HepG2 (cell line): Measurements from ENCODE around the gene NECAB2. TPM values are rescaled to one million over a fixed set of nuclear protein-coding genes. Genes with fewer than 3 reads are reported as not detected.

Source experiments
- ARHGAP35 ChIP-seq: sonication (generic); formaldehyde crosslinking; IDR thresholded peaks from 2 replicates; pipeline ENCODE4 v1.9.0; 2022; ENCODE audit warnings: mild to moderate bottlenecking, inconsistent platforms, moderate library complexity, missing genetic modification reagents, borderline replicate concordance
- CHD4 ChIP-seq: fragments of 200-600 bp; sonication (generic); IDR thresholded peaks from 2 replicates; pipeline ENCODE4 v1.7.0; 2017; ENCODE audit warnings: mild to moderate bottlenecking, low read length, borderline replicate concordance
- FOXK1 ChIP-seq: sonication (generic); formaldehyde crosslinking; IDR thresholded peaks from 2 replicates; pipeline ENCODE4 v1.4.0; 2020; ENCODE audit warnings: low read depth, missing genetic modification reagents, borderline replicate concordance
- FOXK2 ChIP-seq: fragments of 450-650 bp; IDR thresholded peaks from 2 replicates; pipeline ENCODE4 v1.6.1; 2016
- FOXM1 ChIP-seq: sonication (generic); formaldehyde crosslinking; IDR thresholded peaks from 2 replicates; pipeline ENCODE4 v1.5.0; 2020; ENCODE audit warnings: missing genetic modification reagents
- GABPB1 ChIP-seq: IDR thresholded peaks from 2 replicates; pipeline ENCODE4 v1.6.1; 2016; ENCODE audit warnings: mild to moderate bottlenecking, missing genetic modification reagents, moderate library complexity, missing compliant biosample characterization
- KDM5A ChIP-seq: fragments of 200-600 bp; sonication (generic); IDR thresholded peaks from 2 replicates; pipeline ENCODE4 v1.7.0; 2018; ENCODE audit warnings: antibody characterized with exemption, mild to moderate bottlenecking, low read length, borderline replicate concordance
- NFRKB ChIP-seq: fragments of 450-650 bp; IDR thresholded peaks from 2 replicates; pipeline ENCODE4 v1.6.1; 2017
- RBM39 ChIP-seq: fragments of 200-400 bp; formaldehyde crosslinking; IDR thresholded peaks from one replicate; pipeline ENCODE4 v1.6.1; 2018; ENCODE audit warnings: antibody characterized with exemption, mild to moderate bottlenecking, low read depth, low read length; ENCODE audit not compliant: poor library complexity, severe bottlenecking
- RORA ChIP-seq: sonication (generic); formaldehyde crosslinking; IDR thresholded peaks from 2 replicates; pipeline ENCODE4 v1.5.0; 2020; ENCODE audit warnings: mild to moderate bottlenecking, missing genetic modification reagents, moderate library complexity
- SALL1 ChIP-seq: sonication (generic); formaldehyde crosslinking; IDR thresholded peaks from 2 replicates; pipeline ENCODE4 v1.8.0; 2022; ENCODE audit warnings: mild to moderate bottlenecking, missing genetic modification reagents
- SIN3A ChIP-seq: IDR thresholded peaks from 2 replicates; pipeline ENCODE4 v1.6.1; 2011; ENCODE audit warnings: low read depth, mild to moderate bottlenecking, control low read depth, low read length, borderline replicate concordance
- SNAI1 ChIP-seq: sonication (generic); formaldehyde crosslinking; IDR thresholded peaks from 2 replicates; pipeline ENCODE4 v1.5.0; 2020; ENCODE audit warnings: mild to moderate bottlenecking, missing genetic modification reagents, borderline replicate concordance
- THYN1 ChIP-seq: sonication (generic); formaldehyde crosslinking; IDR thresholded peaks from 2 replicates; pipeline ENCODE4 v1.8.1; 2023; ENCODE audit warnings: low read depth, mild to moderate bottlenecking, moderate library complexity, missing genetic modification reagents, borderline replicate concordance
- ZC3H13 ChIP-seq: sonication (generic); formaldehyde crosslinking; IDR thresholded peaks from 2 replicates; pipeline ENCODE4 v1.8.1; 2023; ENCODE audit warnings: mild to moderate bottlenecking, missing genetic modification reagents, moderate library complexity
- ZFP62 ChIP-seq: sonication (generic); formaldehyde crosslinking; IDR thresholded peaks from 2 replicates; pipeline ENCODE4 v1.4.0; 2020; ENCODE audit warnings: missing genetic modification reagents
- ZFYVE20 ChIP-seq: sonication (generic); formaldehyde crosslinking; IDR thresholded peaks from 2 replicates; pipeline ENCODE4 v1.8.0; 2023; ENCODE audit warnings: low read depth, mild to moderate bottlenecking, moderate library complexity, missing genetic modification reagents, borderline replicate concordance
- ZNF124 ChIP-seq: sonication (generic); formaldehyde crosslinking; IDR thresholded peaks from 2 replicates; pipeline ENCODE4 v1.4.0; 2020; ENCODE audit warnings: missing genetic modification reagents
- ZNF335 ChIP-seq: sonication (generic); formaldehyde crosslinking; IDR thresholded peaks from 2 replicates; pipeline ENCODE4 v1.4.0; 2020; ENCODE audit warnings: missing genetic modification reagents
- ZNF446 ChIP-seq: sonication (generic); formaldehyde crosslinking; IDR thresholded peaks from 2 replicates; pipeline ENCODE4 v1.5.0; 2020; ENCODE audit warnings: mild to moderate bottlenecking, missing genetic modification reagents
- ZNF550 ChIP-seq: sonication (generic); formaldehyde crosslinking; IDR thresholded peaks from 2 replicates; pipeline ENCODE4 v1.4.0; 2020; ENCODE audit warnings: mild to moderate bottlenecking, missing genetic modification reagents, borderline replicate concordance
- ZNF724P ChIP-seq: sonication (generic); formaldehyde crosslinking; IDR thresholded peaks from 2 replicates; pipeline ENCODE4 v1.8.0; 2022; ENCODE audit warnings: missing genetic modification reagents, borderline replicate concordance
- ZNF816 ChIP-seq: sonication (generic); formaldehyde crosslinking; IDR thresholded peaks from 2 replicates; pipeline ENCODE4 v1.8.0; 2022; ENCODE audit warnings: missing genetic modification reagents, mild to moderate bottlenecking, borderline replicate concordance
- ZNF839 ChIP-seq: sonication (generic); formaldehyde crosslinking; IDR thresholded peaks from 2 replicates; pipeline ENCODE4 v1.4.0; 2020; ENCODE audit warnings: missing genetic modification reagents, mild to moderate bottlenecking, borderline replicate concordance
- ZNF850 ChIP-seq: sonication (generic); formaldehyde crosslinking; conservative IDR thresholded peaks from 2 replicates; pipeline ENCODE4 v1.9.0; 2021; ENCODE audit warnings: mild to moderate bottlenecking, missing genetic modification reagents
- polyA plus RNA-seq, 8 experiments: library from polyadenylated mRNA; depleted of rRNA in 3 of 8; stranded (reverse) in 7 of 8; unstranded in 1 of 8; fragments of >200 nt; fragmentation: Illumina TruSeq in 4 of 8; extraction: Trizol in 4 of 8; gene quantifications; 2 replicates each; pipeline versions ENCODE4 v1.2.1 to v1.2.3, GENCODE V29; 2011 to 2016; ENCODE audit warnings: low read depth in 4 of 8, missing spikeins in 1 of 8, mixed read lengths in 1 of 8; ENCODE audit not compliant: insufficient read depth in 1 of 8
- total RNA-seq, 5 experiments: library from RNA; depleted of rRNA; stranded (reverse); fragments of >200 nt; fragmentation: Illumina TruSeq; extraction: Trizol; gene quantifications; 2 replicates each; pipeline ENCODE4 v1.2.3, GENCODE V29; 2016; ENCODE audit warnings: low read depth in 1 of 5
- TF ChIP-seq, protein P1 (sequence below): sonication (generic); formaldehyde crosslinking; IDR thresholded peaks from 2 replicates; pipeline ENCODE4 v1.4.0; 2020; ENCODE audit warnings: missing genetic modification reagents
- TF ChIP-seq, protein P2 (sequence below): sonication (generic); formaldehyde crosslinking; IDR thresholded peaks from 2 replicates; pipeline ENCODE4 v1.5.1; 2020; ENCODE audit warnings: mild to moderate bottlenecking, missing genetic modification reagents, borderline replicate concordance
- TF ChIP-seq, protein P3 (sequence below): sonication (generic); formaldehyde crosslinking; IDR thresholded peaks from 2 replicates; pipeline ENCODE4 v1.9.0; 2021; ENCODE audit warnings: missing genetic modification reagents, mild to moderate bottlenecking, borderline replicate concordance

The NECAB2 gene
- total and polyA plus RNA-seq, 2 of the 13 experiments (the other 11 are each of a cell fraction or from before 2014, with no cell fraction given) = 0.21 to 0.49 TPM

DNA sequence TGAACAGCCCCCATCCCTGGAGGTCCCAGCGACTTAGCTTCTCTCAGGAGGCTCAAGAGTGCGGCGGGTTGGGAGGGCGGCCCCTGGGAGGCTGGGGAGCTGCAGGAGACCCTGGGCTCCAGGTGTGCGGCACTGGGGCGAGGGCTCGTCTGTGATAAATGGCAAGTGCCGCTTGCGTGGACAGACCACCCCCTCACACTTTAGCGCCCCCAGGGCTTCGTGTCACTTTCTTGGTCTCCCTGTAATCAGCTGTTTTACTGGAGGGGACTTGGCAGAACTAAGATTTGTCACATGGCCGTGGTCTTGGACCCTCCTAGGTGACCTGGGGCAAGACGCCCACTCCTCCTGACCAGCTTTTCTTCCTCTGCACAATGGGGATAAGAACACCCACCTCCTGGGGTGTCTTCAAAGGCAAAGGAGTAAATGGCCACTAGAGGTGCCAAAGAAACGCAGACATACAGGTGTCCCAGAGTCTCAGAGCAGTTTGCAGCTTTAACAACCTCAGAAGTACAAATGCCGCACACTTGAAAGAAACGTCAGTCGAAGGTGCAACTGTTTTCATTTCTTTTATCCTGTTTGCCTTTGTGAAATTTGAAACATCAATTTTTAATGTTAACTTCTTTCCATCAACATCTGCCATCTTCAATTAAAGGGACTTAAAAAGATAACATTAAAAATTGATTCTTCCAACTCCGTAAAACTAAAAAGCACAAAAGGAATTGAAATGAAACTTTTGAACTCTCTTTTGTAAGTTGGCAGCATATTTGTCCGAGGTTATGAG, 14.1 kb upstream of the NECAB2 start (continued):
- TF ChIP-seq RBM39 (no peak), SIN3A (0 out of 2 replicates have a peak, but pooled peaks have one; percentile 50), ZNF850 (CRISPR knock-in tag) (no peak), NFRKB (no peak), ARHGAP35 (0 out of 2 replicates have a peak, but pooled peaks have one; percentile 18), SALL1 (peak; percentile 20; the same call in 1 of the 2 replicates), ZFYVE20 (CRISPR knock-in tag) (no peak), ZNF550 (CRISPR knock-in tag) (0 out of 2 replicates have a peak, but pooled peaks have one; percentile 24), KDM5A (peak; percentile 40; the same call in 1 of the 2 replicates), CHD4 (0 out of 2 replicates have a peak, but pooled peaks have one; percentile 40), ZFP62 (CRISPR knock-in tag) (no peak), ZNF724P (peak; percentile 67; the same call in 1 of the 2 replicates), SNAI1 (CRISPR knock-in tag) (peak; percentile 61; the same call in 1 of the 2 replicates), FOXM1 (CRISPR knock-in tag) (no peak), ZNF446 (CRISPR knock-in tag) (no peak), GABPB1 (CRISPR knock-in tag) (no peak), THYN1 (CRISPR knock-in tag) (no peak), ZNF839 (CRISPR knock-in tag) (no peak), FOXK2 (no peak), ZC3H13 (CRISPR knock-in tag) (no peak), ZNF124 (CRISPR knock-in tag) (no peak), ZNF816 (CRISPR knock-in tag) (0 out of 2 replicates have a peak, but pooled peaks have one; percentile 22), ZNF335 (CRISPR knock-in tag) (peak; percentile 25; the same call in 1 of the 2 replicates), FOXK1 (CRISPR knock-in tag) (no peak), RORA (no peak)
- TF ChIP-seq, protein P1, sequence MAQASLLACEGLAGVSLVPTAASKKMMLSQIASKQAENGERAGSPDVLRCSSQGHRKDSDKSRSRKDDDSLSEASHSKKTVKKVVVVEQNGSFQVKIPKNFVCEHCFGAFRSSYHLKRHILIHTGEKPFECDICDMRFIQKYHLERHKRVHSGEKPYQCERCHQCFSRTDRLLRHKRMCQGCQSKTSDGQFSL (CRISPR knock-in tag) = no peak
- TF ChIP-seq, protein P2, sequence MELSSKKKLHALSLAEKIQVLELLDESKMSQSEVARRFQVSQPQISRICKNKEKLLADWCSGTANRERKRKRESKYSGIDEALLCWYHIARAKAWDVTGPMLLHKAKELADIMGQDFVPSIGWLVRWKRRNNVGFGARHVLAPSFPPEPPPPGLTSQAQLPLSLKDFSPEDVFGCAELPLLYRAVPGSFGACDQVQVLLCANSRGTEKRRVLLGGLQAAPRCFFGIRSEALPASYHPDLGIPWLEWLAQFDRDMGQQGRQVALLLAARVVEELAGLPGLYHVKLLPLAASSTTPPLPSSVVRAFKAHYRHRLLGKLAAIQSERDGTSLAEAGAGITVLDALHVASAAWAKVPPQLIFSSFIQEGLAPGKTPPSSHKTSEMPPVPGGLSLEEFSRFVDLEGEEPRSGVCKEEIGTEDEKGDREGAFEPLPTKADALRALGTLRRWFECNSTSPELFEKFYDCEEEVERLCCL (CRISPR knock-in tag) = no peak
- TF ChIP-seq, protein P3, sequence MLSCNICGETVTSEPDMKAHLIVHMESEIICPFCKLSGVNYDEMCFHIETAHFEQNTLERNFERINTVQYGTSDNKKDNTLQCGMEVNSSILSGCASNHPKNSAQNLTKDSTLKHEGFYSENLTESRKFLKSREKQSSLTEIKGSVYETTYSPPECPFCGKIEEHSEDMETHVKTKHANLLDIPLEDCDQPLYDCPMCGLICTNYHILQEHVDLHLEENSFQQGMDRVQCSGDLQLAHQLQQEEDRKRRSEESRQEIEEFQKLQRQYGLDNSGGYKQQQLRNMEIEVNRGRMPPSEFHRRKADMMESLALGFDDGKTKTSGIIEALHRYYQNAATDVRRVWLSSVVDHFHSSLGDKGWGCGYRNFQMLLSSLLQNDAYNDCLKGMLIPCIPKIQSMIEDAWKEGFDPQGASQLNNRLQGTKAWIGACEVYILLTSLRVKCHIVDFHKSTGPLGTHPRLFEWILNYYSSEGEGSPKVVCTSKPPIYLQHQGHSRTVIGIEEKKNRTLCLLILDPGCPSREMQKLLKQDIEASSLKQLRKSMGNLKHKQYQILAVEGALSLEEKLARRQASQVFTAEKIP (CRISPR knock-in tag) = no peak
